Measurements from ENCODE around the gene AP5B1.

The AP5B1 gene

DNA sequence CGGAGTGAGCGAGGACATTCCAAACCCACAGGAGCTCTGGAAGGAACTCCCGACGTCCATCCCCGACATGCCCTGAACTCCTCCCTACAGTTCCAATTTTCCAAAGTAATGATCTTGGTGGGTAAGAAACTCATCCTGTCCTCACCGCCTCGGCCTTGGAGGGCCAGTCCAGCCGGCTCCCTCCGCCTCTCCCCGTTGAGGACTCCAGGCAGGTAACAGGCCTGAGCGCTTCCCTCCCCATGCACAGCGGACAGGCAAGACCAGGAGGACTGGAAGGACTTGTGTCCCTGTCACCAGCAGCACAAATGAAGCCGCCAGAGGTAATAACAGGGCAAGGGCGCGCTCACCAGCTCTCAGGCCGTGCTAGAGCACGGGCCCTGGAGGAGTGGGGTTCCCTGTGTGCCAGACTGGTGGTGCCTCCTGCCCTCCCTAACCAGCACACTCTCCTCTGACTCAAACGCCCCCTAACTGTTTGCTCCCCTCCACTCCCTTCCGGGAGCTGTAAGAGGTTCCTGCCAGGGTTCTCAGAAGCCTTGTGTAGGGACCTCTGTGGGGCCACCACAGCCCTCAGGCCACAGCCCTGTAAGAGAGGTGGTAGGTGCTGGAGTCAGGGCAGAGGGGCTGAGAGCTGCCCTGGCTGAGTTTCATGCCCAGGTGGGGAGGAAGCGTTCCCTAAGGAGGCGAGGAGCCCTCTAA lies 23.2 kb upstream of the AP5B1 start:
- H3K4me3 ChIP-seq (ENCODE audit: low read depth in 1 of 2, low read length in 1 of 2) = no peak overlapping the region
- no peak overlapping the region for H3K27ac ChIP-seq
- TF ChIP-seq, protein P1, sequence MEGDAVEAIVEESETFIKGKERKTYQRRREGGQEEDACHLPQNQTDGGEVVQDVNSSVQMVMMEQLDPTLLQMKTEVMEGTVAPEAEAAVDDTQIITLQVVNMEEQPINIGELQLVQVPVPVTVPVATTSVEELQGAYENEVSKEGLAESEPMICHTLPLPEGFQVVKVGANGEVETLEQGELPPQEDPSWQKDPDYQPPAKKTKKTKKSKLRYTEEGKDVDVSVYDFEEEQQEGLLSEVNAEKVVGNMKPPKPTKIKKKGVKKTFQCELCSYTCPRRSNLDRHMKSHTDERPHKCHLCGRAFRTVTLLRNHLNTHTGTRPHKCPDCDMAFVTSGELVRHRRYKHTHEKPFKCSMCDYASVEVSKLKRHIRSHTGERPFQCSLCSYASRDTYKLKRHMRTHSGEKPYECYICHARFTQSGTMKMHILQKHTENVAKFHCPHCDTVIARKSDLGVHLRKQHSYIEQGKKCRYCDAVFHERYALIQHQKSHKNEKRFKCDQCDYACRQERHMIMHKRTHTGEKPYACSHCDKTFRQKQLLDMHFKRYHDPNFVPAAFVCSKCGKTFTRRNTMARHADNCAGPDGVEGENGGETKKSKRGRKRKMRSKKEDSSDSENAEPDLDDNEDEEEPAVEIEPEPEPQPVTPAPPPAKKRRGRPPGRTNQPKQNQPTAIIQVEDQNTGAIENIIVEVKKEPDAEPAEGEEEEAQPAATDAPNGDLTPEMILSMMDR (IDR thresholded peaks at IDR 0.05) = no peak
- H3K4me1 ChIP-seq (ENCODE audit: control insufficient read depth in 1 of 2, insufficient read depth in 1 of 2, low read depth in 1 of 2, low read length in 1 of 2) = no peaks in the 10 kb centered on the region
- H3K27me3 ChIP-seq = peaks cover 62% of the 10 kb centered on the region
- H3K36me3 ChIP-seq = no peaks in the 10 kb centered on the region
- H3K9me3 ChIP-seq = no peaks in the 10 kb centered on the region

DNA sequence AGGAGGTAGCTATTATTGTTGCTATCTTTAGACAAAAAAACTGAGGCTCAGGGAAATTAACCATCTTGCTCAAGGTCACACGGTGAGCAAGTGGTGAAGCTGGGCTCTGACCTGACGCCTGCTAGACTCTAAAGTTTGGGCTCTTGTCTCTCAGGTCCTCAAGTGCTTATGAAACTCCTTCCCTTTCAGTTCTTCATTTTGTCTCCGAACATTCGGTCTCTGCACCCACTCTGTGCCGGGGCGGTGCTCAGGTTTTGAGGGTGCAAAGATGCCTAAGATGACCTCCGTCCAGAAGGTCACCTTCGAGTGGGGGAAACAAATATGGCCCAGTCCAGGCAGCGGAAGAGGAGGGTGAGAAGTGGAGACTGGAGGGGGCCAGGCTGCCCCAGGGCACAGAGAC lies 22.1 kb upstream of the AP5B1 start:
- Histone ChIP-seq H3K27me3 (peaks cover 53% of the 10 kb centered on the region), H3K4me3 (ENCODE audit: low read depth in 1 of 2, low read length in 1 of 2) (no peak overlapping the region), H3K36me3 (no peaks in the 10 kb centered on the region), H3K4me1 (ENCODE audit: control insufficient read depth in 1 of 2, insufficient read depth in 1 of 2, low read depth in 1 of 2, low read length in 1 of 2) (no peaks in the 10 kb centered on the region), H3K27ac (no peak overlapping the region), H3K9me3 (no peaks in the 10 kb centered on the region)
- TF ChIP-seq, protein P1 (IDR thresholded peaks at IDR 0.05) = no peak

DNA sequence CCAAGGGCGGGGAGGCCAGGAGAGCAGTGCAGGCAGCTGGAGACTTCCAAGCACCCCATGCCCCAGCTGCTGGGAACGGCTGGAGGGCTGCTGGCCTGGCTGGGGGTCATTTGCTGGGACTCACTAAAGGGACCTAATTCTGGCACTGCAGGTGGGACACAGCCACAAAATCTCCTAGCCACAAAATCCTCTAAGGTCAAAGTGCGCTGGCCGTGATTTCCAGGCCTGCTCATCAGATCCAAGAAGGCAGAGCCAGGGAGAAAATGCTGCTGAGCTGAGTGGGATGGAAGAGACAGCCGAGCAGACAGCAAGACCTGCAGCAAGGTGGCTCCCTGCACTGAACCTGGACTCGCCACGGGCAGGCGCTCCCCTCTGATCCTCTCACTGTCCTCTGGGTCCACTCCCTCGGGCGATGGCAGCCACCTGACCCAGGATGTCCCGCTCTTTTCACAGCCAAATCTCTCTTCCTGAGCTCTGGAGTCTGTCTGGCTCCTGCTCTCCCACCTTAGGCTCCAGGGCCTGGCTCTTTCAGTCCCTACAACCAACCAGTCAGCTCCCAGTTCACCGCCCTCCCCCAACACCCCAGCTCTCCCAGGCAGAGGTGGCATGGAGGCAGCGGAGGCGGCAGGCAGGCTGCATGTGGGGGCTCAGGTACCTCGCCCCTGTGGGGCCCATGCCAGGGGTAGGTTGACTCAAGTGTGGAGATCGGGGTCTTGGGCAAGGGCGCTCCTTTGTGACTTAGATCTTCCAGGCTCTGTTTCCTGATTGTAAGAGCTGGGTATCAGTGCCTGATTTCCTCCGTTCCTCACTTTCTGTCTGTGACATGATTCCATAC lies 20.6 kb upstream of the AP5B1 start:
- H3K36me3 ChIP-seq = no peaks in the 10 kb centered on the region
- TF ChIP-seq, protein P1 (IDR thresholded peaks at IDR 0.05) = no peak
- no peaks in the 10 kb centered on the region for H3K9me3 ChIP-seq
- no peak overlapping the region for H3K4me3 ChIP-seq (ENCODE audit: low read depth in 1 of 2, low read length in 1 of 2)
- H3K27ac ChIP-seq = no peak overlapping the region
- no peaks in the 10 kb centered on the region for H3K4me1 ChIP-seq (ENCODE audit: control insufficient read depth in 1 of 2, insufficient read depth in 1 of 2, low read depth in 1 of 2, low read length in 1 of 2)
- peaks cover 48% of the 10 kb centered on the region for H3K27me3 ChIP-seq

DNA sequence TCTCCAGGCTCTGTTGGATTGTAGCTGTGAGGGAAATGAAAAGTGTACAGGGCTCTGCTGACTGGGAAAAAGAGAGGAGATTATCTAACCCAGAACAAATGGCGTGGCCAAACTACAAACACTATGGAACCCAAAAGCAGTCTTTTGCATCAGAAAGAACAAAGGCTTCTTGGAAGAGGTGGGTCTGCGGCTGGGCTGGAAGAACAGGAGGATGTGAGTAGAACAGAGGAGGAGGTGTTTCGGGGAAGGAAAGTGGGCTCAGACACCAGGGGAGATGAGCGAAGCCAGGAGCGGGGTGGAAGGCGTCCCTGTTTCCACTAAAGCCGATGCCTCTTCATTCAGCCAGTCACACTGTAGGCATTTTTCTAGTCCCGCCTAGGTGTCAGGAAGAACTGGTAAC lies 18.1 kb upstream of the AP5B1 start:
- Histone ChIP-seq H3K9me3 (no peaks in the 10 kb centered on the region), H3K4me3 (ENCODE audit: low read depth in 1 of 2, low read length in 1 of 2) (no peak overlapping the region), H3K36me3 (no peaks in the 10 kb centered on the region), H3K4me1 (ENCODE audit: control insufficient read depth in 1 of 2, insufficient read depth in 1 of 2, low read depth in 1 of 2, low read length in 1 of 2) (no peaks in the 10 kb centered on the region), H3K27ac (no peak overlapping the region), H3K27me3 (peaks cover 37% of the 10 kb centered on the region)
- TF ChIP-seq, protein P1 (IDR thresholded peaks at IDR 0.05) = no peak

DNA sequence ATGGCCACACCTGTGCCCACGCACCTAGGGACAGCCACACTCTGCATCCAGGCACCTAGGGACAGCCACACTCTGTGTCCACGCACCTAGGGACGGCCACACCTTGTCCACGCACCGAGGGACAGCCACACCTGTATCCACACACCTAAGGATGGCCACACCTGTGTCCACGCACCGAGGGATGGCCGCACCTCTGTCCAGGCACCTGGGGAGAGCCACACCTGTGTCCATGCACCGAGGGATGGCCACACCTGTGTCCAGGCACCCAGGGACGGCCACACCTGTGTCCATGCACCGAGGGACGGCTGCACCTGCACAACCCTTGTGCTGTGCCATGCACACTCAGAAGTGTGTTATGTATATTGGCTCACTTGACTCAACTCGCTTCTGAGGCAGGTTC lies 16.9 kb upstream of the AP5B1 start:
- H3K4me3 ChIP-seq (ENCODE audit: low read depth in 1 of 2, low read length in 1 of 2) = no peak overlapping the region
- no peaks in the 10 kb centered on the region for H3K9me3 ChIP-seq
- H3K36me3 ChIP-seq = no peaks in the 10 kb centered on the region
- TF ChIP-seq, protein P1 (IDR thresholded peaks at IDR 0.05) = no peak
- H3K27me3 ChIP-seq = peaks cover 25% of the 10 kb centered on the region
- H3K27ac ChIP-seq = no peak overlapping the region
- no peaks in the 10 kb centered on the region for H3K4me1 ChIP-seq (ENCODE audit: control insufficient read depth in 1 of 2, insufficient read depth in 1 of 2, low read depth in 1 of 2, low read length in 1 of 2)

All from neutrophil (primary cell).